Erythroblast (primary cell): Measurements from ENCODE around the gene ZNF827.

ENCODE experiments used
- DNase-seq, 2 experiments: peaks; one replicate each; lab custom pipeline; 2025; lab: John Stamatoyannopoulos, UW
- GATA1 ChIP-seq: IDR thresholded peaks from 2 replicates; pipeline ENCODE4 v1.6.1; 2011; ENCODE audit warnings: low read depth, mild to moderate bottlenecking, control low read depth, low read length, moderate library complexity
- POLR2A ChIP-seq: IDR thresholded peaks from 2 replicates; pipeline ENCODE4 v1.6.1; 2011; ENCODE audit warnings: mild to moderate bottlenecking, low read length

Gene ZNF827

GRCh38 chr4:145828802-145829485 is 109.7 kb downstream of the ZNF827 start:
- TF ChIP-seq GATA1: no peak
- no peak for TF ChIP-seq POLR2A
- no peak for DNase-seq

- no peak for TF ChIP-seq GATA1
- DNase-seq: no peak
These were observed 110.7 kb downstream of the ZNF827 start for GRCh38 chr4:145827885-145828284.

- no peak for DNase-seq
These were observed 113.4 kb downstream of the ZNF827 start for GRCh38 chr4:145825255-145825654.

GRCh38 chr4:145824463-145824862 is 114.2 kb downstream of the ZNF827 start:
- no peak for DNase-seq
- TF ChIP-seq GATA1: no peak
- no peak for TF ChIP-seq POLR2A

More at GRCh38 chr4:145825255-145825654, 113.4 kb downstream of the ZNF827 start:
- TF ChIP-seq POLR2A (no peak), GATA1 (no peak)

GRCh38 chr4:145823743-145824142 is 114.9 kb downstream of the ZNF827 start:
- no peak for DNase-seq
- no peak for TF ChIP-seq GATA1
- no peak for TF ChIP-seq POLR2A

GRCh38 chr4:145822581-145822980 is 116.0 kb downstream of the ZNF827 start:
- DNase-seq: no peak
- TF ChIP-seq POLR2A (no peak), GATA1 (no peak)

- DNase-seq: no peak
- TF ChIP-seq POLR2A (no peak), GATA1 (no peak)
These were observed 116.4 kb downstream of the ZNF827 start for GRCh38 chr4:145822181-145822580.

- TF ChIP-seq GATA1 (no peak), POLR2A (no peak)
- no peak for DNase-seq
These were observed 116.9 kb downstream of the ZNF827 start for GRCh38 chr4:145821766-145822165.

GRCh38 chr4:145820407-145820806 is 118.2 kb downstream of the ZNF827 start:
- no peak for DNase-seq
- TF ChIP-seq GATA1 (no peak), POLR2A (no peak)

GRCh38 chr4:145819853-145820181 is 118.8 kb downstream of the ZNF827 start:
- DNase-seq: no peak
- no peak for TF ChIP-seq GATA1
- TF ChIP-seq POLR2A: no peak

GRCh38 chr4:145819101-145819852 is 119.3 kb downstream of the ZNF827 start:
- TF ChIP-seq GATA1: no peak
- DNase-seq: no peak

GRCh38 chr4:145818011-145818410 is 120.6 kb downstream of the ZNF827 start:
- TF ChIP-seq GATA1: no peak
- TF ChIP-seq POLR2A: no peak

GRCh38 chr4:145816091-145816490 is 122.5 kb downstream of the ZNF827 start:
- DNase-seq: peak; percentile 18 to 23
- TF ChIP-seq GATA1 (no peak), POLR2A (no peak)

More at GRCh38 chr4:145818011-145818410, 120.6 kb downstream of the ZNF827 start:
- peak; percentile 51 to 65 for DNase-seq

GRCh38 chr4:145815626-145816025 is 123.0 kb downstream of the ZNF827 start:
- DNase-seq: no peak
- no peak for TF ChIP-seq POLR2A
- no peak for TF ChIP-seq GATA1
